ENCODE results near the gene LTBP3.

The LTBP3 gene

GRCh38 chr11:65505466-65506289 lies 52.5 kb downstream of the LTBP3 start:
- Histone ChIP-seq H3K9ac (ENCODE audit: low read length) (peak overlapping the region; percentile 98), H3K36me3 (ENCODE audit: control insufficient read depth in 1 of 2, insufficient read depth in 2 of 2, low read depth in 1 of 2, low read length in 2 of 2) (peaks cover 15 to 65% of the 10 kb centered on the region in 2 experiments), H3K4me1 (ENCODE audit: control insufficient read depth, insufficient read depth, low read depth, low read length) (peaks cover 5% of the 10 kb centered on the region), H4K8ac (ENCODE audit: low read length) (no peak overlapping the region), H2AFZ (ENCODE audit: low read depth, low read length) (no peak overlapping the region), H3K4ac (ENCODE audit: low read depth in 1 of 2, low read length in 2 of 2) (peak overlapping the region in 1 of 2 experiments; percentile 7), H2BK15ac (ENCODE audit: low read depth, poor library complexity, severe bottlenecking) (no peak overlapping the region), H3K23ac (ENCODE audit: low read length in 2 of 2) (no peak overlapping the region), H3K4me3 (ENCODE audit: insufficient read depth in 1 of 2, low read depth in 1 of 2, low read length in 2 of 2) (peak overlapping the region; percentile 61 to 90), H2BK5ac (ENCODE audit: low read depth, low read length, poor library complexity, severe bottlenecking) (no peak overlapping the region), H4K91ac (ENCODE audit: low read length) (no peak overlapping the region), H3K18ac (ENCODE audit: low read depth in 1 of 2, low read length in 2 of 2) (peak overlapping the region in 1 of 2 experiments; percentile 37), H3K27me3 (ENCODE audit: control insufficient read depth in 1 of 2, insufficient read depth in 1 of 2, low read length in 2 of 2) (no peaks in the 10 kb centered on the region), H2BK120ac (ENCODE audit: low read depth, low read length) (no peak overlapping the region), H3K4me2 (ENCODE audit: low read length, poor library complexity, severe bottlenecking) (peak overlapping the region; percentile 69), H2BK12ac (ENCODE audit: low read length in 2 of 2) (no peak overlapping the region), H3K27ac (ENCODE audit: low read length, poor library complexity, severe bottlenecking) (peak overlapping the region; percentile 91), H3K79me1 (replicated peaks; ENCODE audit: low read length, poor library complexity, severe bottlenecking) (no peaks in the 10 kb centered on the region), H3K9me3 (ENCODE audit: control insufficient read depth, low read length) (no peaks in the 10 kb centered on the region), H2AK5ac (ENCODE audit: low read length, severe bottlenecking) (no peak overlapping the region), H3K14ac (ENCODE audit: low read length in 2 of 2) (peak overlapping the region in 1 of 2 experiments; percentile 23)
- DNase-seq, result peak; percentile 62
- 72% methylated on average over 5 of the region's 12 CpGs for WGBS

- no peaks in the 10 kb centered on the region for H3K79me1 ChIP-seq (replicated peaks; ENCODE audit: low read length, poor library complexity, severe bottlenecking)
- 45% methylated on average over 7 of the region's 8 CpGs for WGBS
- peak overlapping the region; percentile 98 for H3K9ac ChIP-seq (ENCODE audit: low read length)
- peak overlapping the region in 1 of 2 experiments; percentile 7 for H3K4ac ChIP-seq (ENCODE audit: low read depth in 1 of 2, low read length in 2 of 2)
- no peak overlapping the region for H2BK5ac ChIP-seq (ENCODE audit: low read depth, low read length, poor library complexity, severe bottlenecking)
- H3K4me2 ChIP-seq (ENCODE audit: low read length, poor library complexity, severe bottlenecking), result peak overlapping the region; percentile 64
- no peak overlapping the region for H4K91ac ChIP-seq (ENCODE audit: low read length)
- H3K4me1 ChIP-seq (ENCODE audit: control insufficient read depth, insufficient read depth, low read depth, low read length), result peaks cover 5% of the 10 kb centered on the region
- H4K8ac ChIP-seq (ENCODE audit: low read length), result no peak overlapping the region
- no peak overlapping the region for H2BK120ac ChIP-seq (ENCODE audit: low read depth, low read length)
- H2BK15ac ChIP-seq (ENCODE audit: low read depth, poor library complexity, severe bottlenecking), result no peak overlapping the region
- peak overlapping the region; percentile 61 to 90 for H3K4me3 ChIP-seq (ENCODE audit: insufficient read depth in 1 of 2, low read depth in 1 of 2, low read length in 2 of 2)
- H3K14ac ChIP-seq (ENCODE audit: low read length in 2 of 2), result peak overlapping the region; percentile 39 to 43
- H3K23ac ChIP-seq (ENCODE audit: low read length in 2 of 2), result peak overlapping the region in 1 of 2 experiments; percentile 7
- H3K18ac ChIP-seq (ENCODE audit: low read depth in 1 of 2, low read length in 2 of 2), result peak overlapping the region in 1 of 2 experiments; percentile 37
- peak overlapping the region; percentile 91 for H3K27ac ChIP-seq (ENCODE audit: low read length, poor library complexity, severe bottlenecking)
- H3K27me3 ChIP-seq (ENCODE audit: control insufficient read depth in 1 of 2, insufficient read depth in 1 of 2, low read length in 2 of 2), result no peaks in the 10 kb centered on the region
- H3K9me3 ChIP-seq (ENCODE audit: control insufficient read depth, low read length), result no peaks in the 10 kb centered on the region
- H3K36me3 ChIP-seq (ENCODE audit: control insufficient read depth in 1 of 2, insufficient read depth in 2 of 2, low read depth in 1 of 2, low read length in 2 of 2), result peaks cover 19 to 73% of the 10 kb centered on the region in 2 experiments
- H2AFZ ChIP-seq (ENCODE audit: low read depth, low read length), result no peak overlapping the region
- no peak overlapping the region for H2AK5ac ChIP-seq (ENCODE audit: low read length, severe bottlenecking)
- DNase-seq, result peak; percentile 63
- H2BK12ac ChIP-seq (ENCODE audit: low read length in 2 of 2), result no peak overlapping the region
Observed at GRCh38 chr11:65504674-65505465, 53.3 kb downstream of the LTBP3 start.

- Histone ChIP-seq H3K4ac (ENCODE audit: low read depth in 1 of 2, low read length in 2 of 2) (no peak overlapping the region), H3K36me3 (ENCODE audit: control insufficient read depth in 1 of 2, insufficient read depth in 2 of 2, low read depth in 1 of 2, low read length in 2 of 2) (peaks cover 19 to 78% of the 10 kb centered on the region in 2 experiments), H2BK5ac (ENCODE audit: low read depth, low read length, poor library complexity, severe bottlenecking) (no peak overlapping the region), H3K79me1 (replicated peaks; ENCODE audit: low read length, poor library complexity, severe bottlenecking) (no peaks in the 10 kb centered on the region), H3K9ac (ENCODE audit: low read length) (peak overlapping the region; percentile 98), H4K91ac (ENCODE audit: low read length) (no peak overlapping the region), H2AFZ (ENCODE audit: low read depth, low read length) (no peak overlapping the region), H3K18ac (ENCODE audit: low read depth in 1 of 2, low read length in 2 of 2) (no peak overlapping the region), H2BK12ac (ENCODE audit: low read length in 2 of 2) (no peak overlapping the region), H4K8ac (ENCODE audit: low read length) (no peak overlapping the region), H3K27ac (ENCODE audit: low read length, poor library complexity, severe bottlenecking) (peak overlapping the region; percentile 91), H3K27me3 (ENCODE audit: control insufficient read depth in 1 of 2, insufficient read depth in 1 of 2, low read length in 2 of 2) (no peaks in the 10 kb centered on the region), H3K9me3 (ENCODE audit: control insufficient read depth, low read length) (no peaks in the 10 kb centered on the region), H2AK5ac (ENCODE audit: low read length, severe bottlenecking) (no peak overlapping the region), H3K4me2 (ENCODE audit: low read length, poor library complexity, severe bottlenecking) (peak overlapping the region; percentile 59), H3K4me1 (ENCODE audit: control insufficient read depth, insufficient read depth, low read depth, low read length) (peaks cover 5% of the 10 kb centered on the region), H3K23ac (ENCODE audit: low read length in 2 of 2) (peak overlapping the region in 1 of 2 experiments; percentile 7), H3K14ac (ENCODE audit: low read length in 2 of 2) (no peak overlapping the region), H2BK120ac (ENCODE audit: low read depth, low read length) (no peak overlapping the region), H3K4me3 (ENCODE audit: insufficient read depth in 1 of 2, low read depth in 1 of 2, low read length in 2 of 2) (peak overlapping the region; percentile 47 to 90), H2BK15ac (ENCODE audit: low read depth, poor library complexity, severe bottlenecking) (no peak overlapping the region)
- DNase-seq, result peak; percentile 82
- WGBS, result 21% methylated on average over 3 of the region's 3 CpGs
Observed at GRCh38 chr11:65503949-65504673, 54.0 kb downstream of the LTBP3 start.

All from mesenchymal stem cell (in vitro differentiated cells and primary cell).